Heart right ventricle (tissue), 16 donors: ENCODE results near the gene SDF2L1. TPM values are rescaled to one million over a fixed set of nuclear protein-coding genes. Genes with fewer than 3 reads are reported as not detected.

Experiments
- ATAC-seq, 8 donors: fragments of 200-7000 bp; cut with Tn5 transposase; one replicate each; pipeline ENCODE4 v1.9.1; 2020; ENCODE audit warnings: mild to moderate bottlenecking in 8 of 8, moderate library complexity in 8 of 8, moderate number of reproducible peaks in 1 of 8
- DNase-seq, 2 donors: peaks; one replicate each; pipeline ENCODE4 v3.0.0-alpha.2; 2020
- H3K27ac ChIP-seq, 10 donors: fragments of 200-600 bp; sonication (generic) in 2 of 10; one replicate each; pipeline versions ENCODE4 v1.5.0 to v1.8.0; 2020 to 2022; ENCODE audit warnings: mild to moderate bottlenecking in 3 of 10
- H3K27me3 ChIP-seq, 7 donors: fragments of 200-600 bp; one replicate each; pipeline ENCODE4 v1.8.0; 2021 to 2022; ENCODE audit warnings: mild to moderate bottlenecking in 2 of 7
- H3K36me3 ChIP-seq, 9 donors: fragments of 200-600 bp; sonication (generic) in 1 of 9; one replicate each; pipeline versions ENCODE4 v1.5.0 to v1.8.0; 2020 to 2022; ENCODE audit warnings: mild to moderate bottlenecking in 2 of 9
- H3K4me1 ChIP-seq, 9 donors: fragments of 200-600 bp; sonication (generic) in 1 of 9; one replicate each; pipeline versions ENCODE4 v1.5.0 to v1.8.0; 2020 to 2022; ENCODE audit warnings: mild to moderate bottlenecking in 4 of 9
- H3K4me3 ChIP-seq, 10 donors: fragments of 200-600 bp; sonication (generic) in 2 of 10; one replicate each; pipeline versions ENCODE4 v1.5.0 to v1.8.0; 2020 to 2022; ENCODE audit warnings: mild to moderate bottlenecking in 7 of 10, moderate library complexity in 2 of 10
- H3K9me3 ChIP-seq, 11 donors: fragments of 200-600 bp in 10 of 11; sonication (generic) in 2 of 11; one replicate each; pipeline versions ENCODE4 v1.5.0 to v1.8.0; 2013 to 2022; ENCODE audit warnings: mild to moderate bottlenecking in 2 of 11, control low read depth in 1 of 11, moderate library complexity in 1 of 11
- CTCF ChIP-seq, 9 donors: fragments of 200-600 bp; sonication (generic) in 2 of 9; IDR thresholded peaks; one replicate each; pipeline versions ENCODE4 v1.5.0 to v1.8.0; 2021 to 2022; ENCODE audit warnings: antibody characterized with exemption in 9 of 9, mild to moderate bottlenecking in 5 of 9, moderate library complexity in 1 of 9
- WGBS, 2 donors: extraction: QIAGEN DNeasy Blood & Tissue Kit; methylation state at CpG; one replicate each; pipeline ENCODE4 v1.1.7; 2013; ENCODE audit warnings: inconsistent platforms in 1 of 2; 5-methylcytosine and 5-hydroxymethylcytosine counted together
- intact Hi-C, 10 donors: fragments of 100-400 bp; cut with DNase I; formaldehyde crosslinking; loops; one replicate each; pipeline versions ENCODE4 v1.11.1 to v1.14.2; 2022
- polyA plus RNA-seq, 2 donors: library from polyadenylated mRNA; stranded (reverse); fragments of 200-250 nt; gene quantifications; one replicate each; pipeline ENCODE4 v1.2.3, GENCODE V29; 2013
- total RNA-seq, 10 donors: library from RNA; stranded (reverse); fragmentation: NEBNext Ultra II Directional in 3 of 10; extraction: Animal tissue kit (Norgen Biotek cat#: 25700) in 3 of 10; gene quantifications; one replicate each; pipeline versions ENCODE4 v1.2.1 to v1.2.4, GENCODE V29; 2021 to 2023
- donor health status: Arrhythmogenic right ventricular cardiomyopathy.
- donor health status: ischemic (EF 13 %, LVEDD 7.1; RV severe dilation, severe dysfunction).
- donor health status: healthy with polysubstance abuse.
- donor health status: DM: no; HTN: yes; CAD: no.
- donor health status: DM: no; HTN: no; CAD: no.
- donor health status: ischemic (EF 25% LVEDD 6.9; RV normal size, moderate dysfunction).
- donor health status: ischemic (EF 25% LVEDD 5.7; RV mildly dilated, moderate dysfunction).
- donor health status: healthy.
- donor health status: DM: yes; HTN: yes; CAD: no.
- donor health status: Ischemic cardiomyopathy.
- donor health status: ischemic (EF 35%, LVEDD 5.7; RV mildly dilated, moderate dysfunction).
- donor health status: nonischemic (EF 11% LVEDD 7.7; RV severe dilation, severe dysfunction).
- donor health status: DM: yes; HTN: yes; CAD: no.
- donor health status: PGD.
- donor health status: ischemic (EF 29% LVEDD 5.4; RV normal size, mild dysfunction).
- donor health status: nonischemic (EF 23%, LVEDD 6.1; RV moderate dilation, normal function).

The SDF2L1 gene
- total and polyA plus RNA-seq, 12 donors = 10.8 to 325 (median 18.3) TPM

DNA sequence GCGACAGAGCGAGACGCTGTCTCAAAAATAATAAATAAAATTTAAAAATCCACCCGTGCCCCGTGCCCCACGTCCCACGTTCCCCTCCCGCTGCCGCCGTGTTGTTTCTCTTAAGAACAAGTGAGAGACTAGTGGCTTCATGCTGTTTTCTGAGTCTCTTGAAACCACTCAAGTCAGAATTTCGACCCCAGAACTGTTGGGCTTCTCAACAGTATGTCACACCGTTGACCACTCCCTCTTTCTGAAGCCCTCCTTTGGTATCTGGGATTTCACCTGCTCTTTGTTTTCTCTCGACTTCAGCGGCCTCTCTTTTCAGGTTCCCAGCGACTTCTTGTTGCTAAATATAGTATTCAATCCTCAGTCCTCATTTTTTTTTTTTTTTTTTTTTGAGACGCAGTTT lies 24.7 kb downstream of the SDF2L1 start:
- no peak for TF ChIP-seq CTCF (IDR thresholded peaks at IDR 0.05)
- intact Hi-C loops = no loop called here
- H3K27me3 ChIP-seq = no peaks in the 10 kb centered on the region
- DNase-seq (no peak), ATAC-seq (no peak)
- H3K9me3 ChIP-seq = no peaks in the 10 kb centered on the region
- peak overlapping the region; percentile 45 to 96 (median 76) for H3K4me3 ChIP-seq
- H3K4me1 ChIP-seq = peaks cover 0 to 32% (median 13%) of the 10 kb centered on the region in 9 donors
- H3K36me3 ChIP-seq = peaks cover 0 to 30% (median 10%) of the 10 kb centered on the region in 9 donors
- WGBS, 2 donors = 48 to 50% methylated on average over 16 of the region's 16 CpGs
- H3K27ac ChIP-seq = peak overlapping the region in 9 of 10 donors; percentile 87 to 97 (median 93)

DNA sequence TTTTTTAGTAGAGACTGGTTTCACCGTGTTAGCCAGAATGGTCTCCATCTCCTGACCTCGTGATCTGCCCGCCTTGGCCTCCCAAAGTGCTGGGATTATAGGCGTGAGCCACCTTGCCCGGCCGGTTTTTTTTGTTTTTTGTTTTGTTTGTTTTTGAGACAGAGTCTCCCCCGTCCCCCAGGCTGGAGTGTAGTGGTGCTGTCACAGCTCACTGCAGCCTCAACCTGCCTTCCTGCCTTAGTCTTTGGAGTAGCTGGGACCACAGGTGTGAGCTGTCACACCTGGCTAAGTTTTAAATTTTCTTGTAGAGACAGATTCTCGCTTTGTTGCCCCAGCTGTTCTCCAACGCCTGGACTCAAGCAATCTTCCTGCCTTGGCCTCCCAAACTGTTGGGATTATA lies 26.9 kb downstream of the SDF2L1 start:
- no peak overlapping the region for H3K4me3 ChIP-seq
- intact Hi-C loops = no loop called here
- peaks cover 0 to 52% (median 24%) of the 10 kb centered on the region in 9 donors for H3K36me3 ChIP-seq
- H3K4me1 ChIP-seq = peaks cover 0 to 32% (median 13%) of the 10 kb centered on the region in 9 donors
- WGBS, 2 donors = 93 to 96% methylated on average over 8 to 9 of the region's 9 CpGs
- H3K27ac ChIP-seq = no peak overlapping the region
- no peak for DNase-seq
- no peak for ATAC-seq
- no peaks in the 10 kb centered on the region for H3K27me3 ChIP-seq
- TF ChIP-seq CTCF (IDR thresholded peaks at IDR 0.05) = no peak
- H3K9me3 ChIP-seq = no peaks in the 10 kb centered on the region

DNA sequence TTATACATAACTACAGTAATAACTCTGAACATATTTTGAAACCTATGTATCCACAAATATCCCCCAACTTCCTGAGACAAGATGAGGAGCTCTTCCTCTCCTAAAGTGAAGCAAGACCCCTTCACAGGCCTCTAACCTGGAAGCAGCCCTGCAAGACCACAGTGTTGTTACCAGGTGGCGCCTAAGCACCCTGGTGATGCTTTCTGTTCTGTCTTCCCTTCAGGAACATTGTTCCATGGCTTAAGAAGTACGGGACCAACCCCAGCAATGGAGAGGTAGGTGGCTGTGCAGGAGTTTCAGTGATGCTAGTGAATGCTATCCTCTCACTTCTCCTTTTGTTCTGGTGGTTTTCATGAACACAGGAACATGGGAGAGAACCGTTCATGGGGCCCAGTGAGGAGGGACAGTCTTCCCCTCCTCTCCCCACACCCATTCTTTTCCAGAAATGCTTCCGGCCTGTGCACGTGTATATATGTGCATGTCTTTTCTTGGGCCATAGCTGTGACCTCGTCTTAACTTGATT lies 30.1 kb downstream of the SDF2L1 start:
- intact Hi-C loops = loop anchor here in 1 of 10 donors (5.0 kb wide), 1 partner anchor 35 kb away; no protein-coding TSS in a partner anchor
- 85 to 91% methylated on average over 6 of the region's 6 CpGs for WGBS, 2 donors
- Histone ChIP-seq H3K9me3 (no peaks in the 10 kb centered on the region), H3K27me3 (no peaks in the 10 kb centered on the region), H3K36me3 (peaks cover 0 to 76% (median 35%) of the 10 kb centered on the region in 9 donors), H3K4me3 (no peak overlapping the region), H3K4me1 (peaks cover 0 to 19% (median 5%) of the 10 kb centered on the region in 9 donors), H3K27ac (no peak overlapping the region)
- ATAC-seq (no peak), DNase-seq (no peak)
- TF ChIP-seq CTCF (IDR thresholded peaks at IDR 0.05) = no peak

DNA sequence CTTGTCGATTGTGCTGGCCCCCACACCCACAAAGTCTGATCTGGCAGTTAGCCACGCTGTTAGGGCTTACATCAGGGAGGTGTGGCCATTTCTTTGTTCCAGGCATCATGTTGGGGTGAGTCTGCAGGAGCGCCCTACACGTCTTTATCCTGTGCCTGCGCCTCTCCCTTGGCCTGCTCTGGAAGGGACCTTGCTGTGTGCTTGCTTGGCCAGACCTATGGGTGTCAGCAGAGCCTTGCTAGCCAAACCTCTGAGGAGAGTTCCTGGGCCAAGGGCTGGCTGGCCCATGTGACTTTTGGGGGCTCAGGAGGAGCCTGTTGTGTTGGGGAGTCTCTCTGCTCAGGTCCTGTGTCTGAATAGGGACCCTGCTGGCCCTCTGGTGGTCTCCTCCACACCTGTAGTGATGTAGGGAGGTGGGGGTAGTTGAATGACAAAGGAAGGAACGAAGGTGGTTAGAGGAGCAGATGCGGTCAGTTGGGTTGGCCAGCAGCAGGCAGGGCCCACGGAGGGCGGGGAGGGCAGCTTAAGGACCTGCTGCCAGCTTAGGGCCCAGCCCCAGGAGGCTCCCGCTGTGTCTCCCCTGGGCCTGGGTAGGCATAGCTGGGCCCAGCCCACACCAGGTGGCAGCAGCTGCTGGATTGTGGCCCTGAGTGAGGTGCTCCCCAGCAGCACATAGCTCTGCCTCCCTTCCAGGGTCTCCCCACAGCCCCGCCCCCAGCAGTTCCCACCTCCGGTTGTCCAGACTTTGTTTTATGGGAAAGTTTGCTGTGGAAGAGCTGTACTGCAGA lies 31.6 kb downstream of the SDF2L1 start:
- peaks cover 0 to 85% (median 35%) of the 10 kb centered on the region in 9 donors for H3K36me3 ChIP-seq
- WGBS, 2 donors = 93 to 95% methylated on average over 12 of the region's 12 CpGs
- DNase-seq = no peak

More for the DNA sequence above, 31.6 kb downstream of the SDF2L1 start:
- Histone ChIP-seq H3K27me3 (no peaks in the 10 kb centered on the region), H3K9me3 (no peaks in the 10 kb centered on the region), H3K4me3 (no peak overlapping the region), H3K27ac (no peak overlapping the region), H3K4me1 (peaks cover 0 to 12% (median 0%) of the 10 kb centered on the region in 9 donors)
- no peak for TF ChIP-seq CTCF (IDR thresholded peaks at IDR 0.05)
- intact Hi-C loops = loop anchor here in 1 of 10 donors (5.0 kb wide), 1 partner anchor 36 kb away; no protein-coding TSS in a partner anchor
- no peak for ATAC-seq
